ENCODE results near the gene RSPH1. TPM values are rescaled to one million over a fixed set of nuclear protein-coding genes. Genes with fewer than 3 reads are reported as not detected.

The RSPH1 gene
- total RNA-seq, 2 donors from 2014 or later = 0.47 TPM; not detected in 1

- ATAC-seq (no peak), DNase-seq (no peak)
- H3K4me3 Mint-ChIP-seq = no peak overlapping the region
- no peaks in the 10 kb centered on the region for H3K9me3 ChIP-seq (ENCODE audit: control insufficient read depth, low read length, poor library complexity, severe bottlenecking)
- peaks cover 2% of the 10 kb centered on the region for H3K36me3 Mint-ChIP-seq (ENCODE audit: low read depth)
- no peaks in the 10 kb centered on the region for H3K27me3 Mint-ChIP-seq
- peaks cover 11% of the 10 kb centered on the region for H3K4me1 Mint-ChIP-seq
- H3K27ac Mint-ChIP-seq = no peak overlapping the region
These were observed 41.2 kb upstream of the RSPH1 start for GRCh38 chr21:42537106-42537742.

- Mint-ChIP-seq H3K36me3 (ENCODE audit: low read depth) (peaks cover 2% of the 10 kb centered on the region), H3K27ac (no peak overlapping the region), H3K4me3 (no peak overlapping the region), H3K4me1 (peaks cover 11% of the 10 kb centered on the region), H3K27me3 (no peaks in the 10 kb centered on the region)
- H3K9me3 ChIP-seq (ENCODE audit: control insufficient read depth, low read length, poor library complexity, severe bottlenecking) = no peaks in the 10 kb centered on the region
- DNase-seq (no peak), ATAC-seq (no peak)
These were observed 40.6 kb upstream of the RSPH1 start for GRCh38 chr21:42536601-42537000.

GRCh38 chr21:42535602-42536171, 39.7 kb upstream of the RSPH1 start:
- Mint-ChIP-seq H3K27ac (peak overlapping the region; percentile 24), H3K36me3 (ENCODE audit: low read depth) (peaks cover 2% of the 10 kb centered on the region), H3K27me3 (no peaks in the 10 kb centered on the region), H3K4me3 (no peak overlapping the region), H3K4me1 (peaks cover 11% of the 10 kb centered on the region)
- H3K9me3 ChIP-seq (ENCODE audit: control insufficient read depth, low read length, poor library complexity, severe bottlenecking) = no peaks in the 10 kb centered on the region
- ATAC-seq = peak; percentile 66
- DNase-seq = no peak

- Mint-ChIP-seq H3K4me1 (peaks cover 14% of the 10 kb centered on the region), H3K27me3 (no peaks in the 10 kb centered on the region), H3K4me3 (peak overlapping the region; percentile 49), H3K36me3 (ENCODE audit: low read depth) (no peaks in the 10 kb centered on the region), H3K27ac (peak overlapping the region; percentile 24)
- H3K9me3 ChIP-seq (ENCODE audit: control insufficient read depth, low read length, poor library complexity, severe bottlenecking) = no peaks in the 10 kb centered on the region
- DNase-seq (no peak), ATAC-seq (peak; percentile 39)
These were observed 38.7 kb upstream of the RSPH1 start for GRCh38 chr21:42534421-42535378.

GRCh38 chr21:42533963-42534355, 37.9 kb upstream of the RSPH1 start:
- ATAC-seq (no peak), DNase-seq (no peak)
- Mint-ChIP-seq H3K4me3 (peak overlapping the region; percentile 49), H3K27ac (no peak overlapping the region), H3K4me1 (peaks cover 14% of the 10 kb centered on the region), H3K27me3 (no peaks in the 10 kb centered on the region), H3K36me3 (ENCODE audit: low read depth) (no peaks in the 10 kb centered on the region)
- no peaks in the 10 kb centered on the region for H3K9me3 ChIP-seq (ENCODE audit: control insufficient read depth, low read length, poor library complexity, severe bottlenecking)

- ATAC-seq = no peak
- H3K36me3 Mint-ChIP-seq (ENCODE audit: low read depth) = no peaks in the 10 kb centered on the region
- H3K27me3 Mint-ChIP-seq = no peaks in the 10 kb centered on the region
- H3K27ac Mint-ChIP-seq = no peak overlapping the region
- H3K4me1 Mint-ChIP-seq = peaks cover 14% of the 10 kb centered on the region
- no peak for DNase-seq
- no peak overlapping the region for H3K4me3 Mint-ChIP-seq
- H3K9me3 ChIP-seq (ENCODE audit: control insufficient read depth, low read length, poor library complexity, severe bottlenecking) = no peaks in the 10 kb centered on the region
These were observed 37.4 kb upstream of the RSPH1 start for GRCh38 chr21:42533306-42533962.

- Mint-ChIP-seq H3K4me3 (no peak overlapping the region), H3K36me3 (ENCODE audit: low read depth) (no peaks in the 10 kb centered on the region), H3K27me3 (no peaks in the 10 kb centered on the region), H3K27ac (no peak overlapping the region), H3K4me1 (peaks cover 16% of the 10 kb centered on the region)
- no peaks in the 10 kb centered on the region for H3K9me3 ChIP-seq (ENCODE audit: control insufficient read depth, low read length, poor library complexity, severe bottlenecking)
- ATAC-seq = peak; percentile 34
- DNase-seq = no peak
These were observed 36.6 kb upstream of the RSPH1 start for GRCh38 chr21:42532466-42533181.

- Mint-ChIP-seq H3K27ac (no peak overlapping the region), H3K4me3 (no peak overlapping the region), H3K36me3 (ENCODE audit: low read depth) (no peaks in the 10 kb centered on the region), H3K4me1 (peaks cover 23% of the 10 kb centered on the region), H3K27me3 (no peaks in the 10 kb centered on the region)
- no peak for DNase-seq
- H3K9me3 ChIP-seq (ENCODE audit: control insufficient read depth, low read length, poor library complexity, severe bottlenecking) = no peaks in the 10 kb centered on the region
- no peak for ATAC-seq
These were observed 35.7 kb upstream of the RSPH1 start for GRCh38 chr21:42531771-42532170.

GRCh38 chr21:42530167-42530518, 34.1 kb upstream of the RSPH1 start:
- H3K9me3 ChIP-seq (ENCODE audit: control insufficient read depth, low read length, poor library complexity, severe bottlenecking) = no peaks in the 10 kb centered on the region
- H3K4me1 Mint-ChIP-seq = peaks cover 24% of the 10 kb centered on the region
- H3K4me3 Mint-ChIP-seq = no peak overlapping the region
- H3K27me3 Mint-ChIP-seq = no peaks in the 10 kb centered on the region
- H3K36me3 Mint-ChIP-seq (ENCODE audit: low read depth) = no peaks in the 10 kb centered on the region
- H3K27ac Mint-ChIP-seq = peak overlapping the region; percentile 93
- ATAC-seq (no peak), DNase-seq (no peak)

- no peaks in the 10 kb centered on the region for H3K9me3 ChIP-seq (ENCODE audit: control insufficient read depth, low read length, poor library complexity, severe bottlenecking)
- peak; percentile 92 for ATAC-seq
- Mint-ChIP-seq H3K27ac (peak overlapping the region; percentile 93), H3K36me3 (ENCODE audit: low read depth) (no peaks in the 10 kb centered on the region), H3K27me3 (no peaks in the 10 kb centered on the region), H3K4me1 (peaks cover 33% of the 10 kb centered on the region), H3K4me3 (peak overlapping the region; percentile 86)
- peak in 2 of 3 donors; percentile 32 to 37 for DNase-seq
These were observed 31.6 kb upstream of the RSPH1 start for GRCh38 chr21:42527489-42528158.

GRCh38 chr21:42527127-42527488, 31.1 kb upstream of the RSPH1 start:
- H3K36me3 Mint-ChIP-seq (ENCODE audit: low read depth) = no peaks in the 10 kb centered on the region
- no peaks in the 10 kb centered on the region for H3K27me3 Mint-ChIP-seq
- no peak for DNase-seq
- peaks cover 31% of the 10 kb centered on the region for H3K4me1 Mint-ChIP-seq
- peak overlapping the region; percentile 64 for H3K4me3 Mint-ChIP-seq
- H3K9me3 ChIP-seq (ENCODE audit: control insufficient read depth, low read length, poor library complexity, severe bottlenecking) = no peaks in the 10 kb centered on the region
- no peak for ATAC-seq
- H3K27ac Mint-ChIP-seq = peak overlapping the region; percentile 93

- DNase-seq (no peak), ATAC-seq (no peak)
- Mint-ChIP-seq H3K27ac (peak overlapping the region; percentile 93), H3K4me3 (peak overlapping the region; percentile 64), H3K4me1 (peaks cover 34% of the 10 kb centered on the region), H3K27me3 (no peaks in the 10 kb centered on the region), H3K36me3 (ENCODE audit: low read depth) (peaks cover 3% of the 10 kb centered on the region)
- H3K9me3 ChIP-seq (ENCODE audit: control insufficient read depth, low read length, poor library complexity, severe bottlenecking) = no peaks in the 10 kb centered on the region
These were observed 30.3 kb upstream of the RSPH1 start for GRCh38 chr21:42526379-42526727.
